Fibroblast of the conjunctiva (primary cell): ENCODE results near the gene MYH9.

Experiments used
- DNase-seq: peaks from one replicate; pipeline ENCODE4 v3.0.0-alpha.2; 2010; ENCODE audit warnings: low read depth

The MYH9 gene

GRCh38 chr22:36315325-36315724 lies 72.4 kb downstream of the MYH9 start:
- DNase-seq = no peak

DNA sequence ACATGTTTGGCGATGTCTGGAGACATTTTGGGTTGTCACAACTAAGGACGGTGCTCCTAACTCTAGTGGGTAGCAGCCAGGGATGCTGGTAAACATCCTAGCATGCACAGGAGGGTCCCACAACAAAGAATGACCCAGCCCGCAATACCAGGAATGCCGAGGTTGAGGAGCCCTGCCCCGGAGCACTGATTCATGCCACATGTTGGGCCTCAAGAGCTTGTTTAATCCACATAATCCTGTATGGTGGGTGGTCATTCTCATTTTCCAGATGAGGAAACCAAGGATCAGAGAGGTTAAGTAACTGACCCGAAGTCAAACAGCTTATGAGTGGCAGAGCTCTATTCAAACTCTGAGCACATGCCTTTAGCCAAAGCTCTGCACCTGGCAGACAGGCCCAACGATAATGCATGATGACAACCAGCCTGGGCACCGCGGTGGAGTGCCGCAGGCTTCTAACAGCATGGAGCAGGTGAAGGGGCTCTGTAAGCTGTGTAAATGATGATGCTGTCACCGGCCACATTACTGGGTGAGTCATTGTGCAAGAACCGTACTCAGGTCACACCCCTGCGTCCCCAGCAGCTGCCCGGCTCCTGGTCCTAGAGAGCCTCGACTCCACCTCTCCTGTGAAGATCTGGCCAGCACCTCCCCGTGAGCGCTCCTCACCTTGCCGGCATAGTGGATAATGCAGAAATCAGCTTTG lies 76.2 kb downstream of the MYH9 start:
- no peak for DNase-seq

- DNase-seq = no peak
These were observed 78.9 kb downstream of the MYH9 start for GRCh38 chr22:36308880-36309279.

- no peak for DNase-seq
These were observed 81.5 kb downstream of the MYH9 start for GRCh38 chr22:36306227-36306626.

DNA sequence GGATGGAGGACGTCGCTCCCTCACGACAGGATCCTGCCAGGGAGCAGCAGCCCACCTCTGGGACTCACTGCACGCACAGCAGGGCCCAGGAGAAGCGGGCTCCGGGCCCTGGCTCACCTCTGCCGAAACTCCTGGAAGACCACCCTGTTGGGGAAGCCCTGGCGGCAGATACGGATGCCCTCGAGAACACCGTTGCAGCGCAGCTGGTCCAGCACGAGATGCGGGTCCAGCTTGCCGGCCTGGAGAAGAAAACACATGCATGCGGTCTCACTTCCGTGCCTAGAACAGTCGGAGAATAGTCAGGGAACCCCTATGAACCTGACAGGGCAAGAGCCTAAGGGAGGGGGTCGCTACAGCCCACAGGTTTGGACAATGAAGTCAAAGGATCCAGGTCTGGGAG lies 82.0 kb downstream of the MYH9 start:
- no peak for DNase-seq

GRCh38 chr22:36304429-36304828 lies 83.3 kb downstream of the MYH9 start:
- DNase-seq = no peak

GRCh38 chr22:36303874-36304273 lies 83.9 kb downstream of the MYH9 start:
- DNase-seq = no peak

DNA sequence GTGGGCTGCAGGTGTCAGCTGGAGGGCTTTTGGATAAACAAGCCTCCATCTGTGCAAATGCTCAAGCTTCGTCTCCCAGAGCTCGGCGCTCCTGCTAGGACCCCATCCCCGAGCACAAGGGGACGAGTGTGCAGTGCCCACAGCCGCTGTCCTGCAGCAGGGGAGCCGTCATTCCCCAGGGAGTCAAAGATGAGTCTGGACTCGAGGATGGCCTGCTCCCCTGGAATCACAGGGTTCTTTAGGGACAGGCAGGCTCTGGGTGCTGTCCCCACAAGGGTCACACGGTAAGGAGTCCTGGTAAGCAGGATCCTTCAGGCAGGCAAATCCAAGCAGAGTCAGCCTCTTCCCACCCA lies 84.7 kb downstream of the MYH9 start:
- no peak for DNase-seq

- no peak for DNase-seq
These were observed 85.2 kb downstream of the MYH9 start for GRCh38 chr22:36302439-36303114.

DNA sequence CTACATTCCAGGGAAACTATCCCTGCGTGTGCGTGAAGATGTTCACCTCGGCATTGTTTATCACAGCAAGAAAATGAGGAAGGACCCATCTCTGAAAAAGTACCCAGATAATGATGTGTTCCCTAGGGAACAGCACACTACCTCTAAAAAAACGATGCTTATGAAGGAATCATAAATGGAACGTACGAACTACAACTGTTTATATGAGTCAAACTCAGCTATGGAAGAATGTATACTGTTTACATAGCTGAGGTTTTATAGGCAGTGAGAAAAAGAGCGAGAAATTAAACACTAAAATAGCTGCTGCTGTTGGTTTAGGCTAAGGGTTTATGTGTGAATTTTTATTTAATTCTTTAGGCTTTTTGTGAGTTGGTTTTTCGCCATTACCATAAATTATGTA lies 85.9 kb downstream of the MYH9 start:
- DNase-seq = peak; percentile 37

GRCh38 chr22:36301384-36301828 lies 86.4 kb downstream of the MYH9 start:
- peak; percentile 46 for DNase-seq

DNA sequence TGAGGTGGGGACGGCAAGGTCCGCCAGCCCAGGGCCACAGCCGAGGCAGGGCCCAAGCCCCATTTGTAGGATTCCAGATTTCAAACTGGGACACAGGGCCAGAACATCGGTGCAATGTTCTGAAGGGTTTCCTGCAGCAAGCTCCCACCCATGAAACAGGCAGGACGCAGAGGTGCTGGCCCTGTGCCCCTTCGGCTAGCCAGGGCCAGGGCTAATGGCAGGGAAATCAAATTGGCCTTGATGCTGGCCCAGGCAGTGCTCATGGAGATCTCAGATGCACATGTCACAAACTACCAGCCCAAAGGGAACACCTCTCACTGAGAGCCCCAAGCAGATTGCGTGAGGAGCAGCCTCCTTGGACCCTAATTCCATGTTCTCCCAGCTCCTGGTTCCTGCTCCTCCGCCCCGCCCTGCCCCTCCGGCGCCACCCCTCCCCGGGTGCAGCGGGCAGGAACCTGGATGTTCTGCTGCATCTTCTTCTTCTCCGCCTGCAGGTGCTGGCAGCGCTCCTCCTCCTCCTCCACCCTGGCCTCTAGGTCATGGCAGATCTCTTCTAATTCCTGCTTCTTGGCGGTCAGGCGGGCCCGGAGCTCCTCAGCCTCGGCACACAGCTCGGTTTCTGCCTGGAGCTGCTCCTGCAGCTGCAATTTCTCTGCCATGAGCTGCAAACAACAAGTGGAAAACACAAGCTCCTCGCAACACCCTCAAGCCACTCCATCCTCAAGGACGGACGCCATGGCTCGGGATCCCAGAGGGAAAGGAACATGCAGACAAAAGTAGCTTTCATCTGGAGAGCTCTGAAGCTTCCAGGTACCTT lies 87.2 kb downstream of the MYH9 start:
- no peak for DNase-seq

GRCh38 chr22:36299911-36300310 lies 87.9 kb downstream of the MYH9 start:
- DNase-seq = no peak

- DNase-seq = no peak
These were observed 88.5 kb downstream of the MYH9 start for GRCh38 chr22:36299295-36299694.

DNA sequence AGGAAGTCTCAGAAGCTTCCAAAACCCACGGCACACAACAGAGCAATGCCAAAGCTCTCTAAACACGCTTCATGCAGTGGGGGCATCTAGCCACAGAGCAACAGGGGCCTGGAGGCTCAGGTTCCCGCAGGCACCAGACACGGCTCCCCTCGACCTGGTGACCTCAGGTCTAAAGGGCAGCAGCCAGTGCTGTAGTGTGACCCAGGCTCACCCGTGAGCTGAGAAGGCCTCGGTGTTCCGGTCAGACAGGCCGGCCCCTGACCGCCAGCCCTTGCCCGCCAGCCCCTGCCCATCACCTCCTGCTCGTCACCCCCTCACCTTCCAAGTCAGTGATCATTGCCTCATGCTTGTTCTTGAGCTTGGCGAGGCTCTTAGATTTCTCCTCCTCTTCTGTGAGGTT lies 89.2 kb downstream of the MYH9 start:
- no peak for DNase-seq

- DNase-seq = no peak
These were observed 89.6 kb downstream of the MYH9 start for GRCh38 chr22:36298118-36298517.

GRCh38 chr22:36297568-36297967 lies 90.2 kb downstream of the MYH9 start:
- DNase-seq = no peak

GRCh38 chr22:36296690-36297089 lies 91.1 kb downstream of the MYH9 start:
- no peak for DNase-seq

- no peak for DNase-seq
These were observed 92.5 kb downstream of the MYH9 start for GRCh38 chr22:36295247-36295646.

DNA sequence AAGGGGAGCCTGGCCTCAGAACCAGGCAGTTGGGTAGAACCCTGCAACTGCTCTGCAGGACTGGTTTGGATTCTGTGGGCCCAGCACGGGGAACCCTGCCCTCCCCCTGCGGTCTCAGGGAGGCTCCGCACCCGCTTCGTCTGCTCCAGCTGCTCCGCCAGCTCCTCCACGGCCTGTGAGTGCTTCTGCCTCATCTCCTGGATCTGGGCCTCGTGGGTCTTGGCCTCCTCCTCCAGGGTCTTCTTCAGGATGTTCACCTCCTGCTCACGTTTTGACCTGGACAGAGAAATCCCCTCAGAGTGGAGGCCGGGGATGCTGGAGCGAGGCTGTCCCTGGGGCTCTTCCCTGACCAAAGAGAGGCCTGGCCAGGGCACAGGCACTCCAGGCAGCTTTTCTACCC lies 93.0 kb downstream of the MYH9 start:
- DNase-seq = no peak

DNA sequence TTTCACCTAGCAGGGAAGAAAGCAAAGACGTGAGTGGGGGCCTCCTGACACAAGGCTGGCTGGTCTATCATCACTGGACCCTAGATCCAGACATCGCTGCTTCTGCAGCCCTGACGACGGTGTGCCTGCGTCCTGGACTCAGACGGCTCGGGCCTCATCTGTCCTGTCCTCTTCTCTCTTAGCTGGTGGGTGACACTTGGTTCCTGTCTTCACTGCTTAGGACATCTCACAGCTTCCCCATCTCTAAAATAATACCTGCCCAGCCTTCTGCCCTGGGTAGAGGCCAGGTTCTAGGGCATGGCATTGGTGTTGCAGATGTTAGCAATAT lies 93.5 kb downstream of the MYH9 start:
- no peak for DNase-seq

DNA sequence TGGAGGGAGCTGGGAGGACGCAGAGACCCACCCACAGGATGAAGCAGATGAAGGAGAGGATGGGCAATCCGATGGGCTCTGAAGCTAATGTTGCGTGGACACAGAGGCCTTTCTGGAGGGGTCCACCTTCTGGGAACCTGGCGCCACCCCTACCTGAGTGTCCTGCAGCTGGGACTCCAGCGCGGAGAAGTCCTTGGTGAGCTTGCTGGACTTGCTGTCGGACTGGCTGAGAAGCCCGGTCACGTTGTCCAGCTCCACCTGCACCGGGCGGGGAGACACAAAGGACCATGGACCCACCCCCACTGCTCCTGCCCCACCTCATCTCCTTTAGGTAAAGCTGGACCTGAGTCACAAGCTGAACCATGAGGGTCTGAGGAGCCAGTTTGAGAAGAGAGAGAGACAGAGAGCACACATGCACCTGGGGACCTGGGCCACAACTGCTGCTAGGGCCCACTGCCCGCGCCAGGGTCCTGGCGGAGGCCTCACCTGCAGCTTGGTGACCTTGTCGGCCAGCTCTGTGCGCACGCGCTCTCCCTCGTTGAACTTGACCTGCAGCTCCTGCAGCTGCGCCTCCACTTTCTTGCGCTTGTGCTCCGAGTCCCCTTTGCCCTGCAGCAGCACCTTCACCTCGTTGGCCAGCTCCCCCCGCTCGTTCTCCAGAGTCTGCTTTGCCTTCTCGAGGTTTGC lies 94.0 kb downstream of the MYH9 start:
- no peak for DNase-seq
